ENCODE measurements around the gene UBAC2. TPM values are rescaled to one million over a fixed set of nuclear protein-coding genes. Genes with fewer than 3 reads are reported as not detected.

UBAC2 gene
- polyA plus RNA-seq, 3 donors, result 59.6 to 113 (median 96.7) TPM

DNA sequence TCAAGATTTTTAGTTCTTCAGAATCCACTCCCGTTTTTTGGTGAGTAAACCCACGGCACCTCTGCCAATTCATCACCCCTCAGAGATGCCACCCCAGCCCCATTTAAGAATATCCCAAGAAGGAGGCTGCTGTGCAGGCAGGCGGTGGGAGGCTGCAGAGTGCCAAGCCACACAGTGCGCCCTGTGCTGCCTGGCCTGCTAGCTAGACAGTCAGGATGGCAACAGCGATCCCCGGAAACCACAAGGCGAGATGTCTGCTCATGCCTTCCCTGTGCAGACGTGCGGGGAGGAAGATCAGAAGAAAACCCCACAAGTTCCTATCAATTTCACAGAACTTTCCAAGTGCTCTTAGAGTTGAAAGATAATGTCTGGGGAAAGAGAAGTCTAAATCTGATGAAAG, 171.3 kb downstream of the UBAC2 start:
- H3K4me1 Mint-ChIP-seq, result peaks cover 48% of the 10 kb centered on the region
- intact Hi-C loops (cut with micrococcal nuclease), result loop anchor here (10.0 kb wide), 2 partner anchors 47 to 87 kb away; no protein-coding TSS in a partner anchor
- Histone ChIP-seq H3K79me2 (ENCODE audit: insufficient read depth, low read length) (no peaks in the 10 kb centered on the region), H3K36me3 (replicated peaks in 1 of 2; ENCODE audit: control insufficient read depth in 1 of 2, insufficient read depth in 2 of 2, low read length in 2 of 2) (peaks cover 42 to 63% of the 10 kb centered on the region in 2 donors), H4K20me1 (ENCODE audit: insufficient read depth, low read length) (no peaks in the 10 kb centered on the region), H3K4me1 (ENCODE audit: control insufficient read depth in 1 of 2, insufficient read depth in 2 of 2, low read length in 2 of 2) (peaks cover 21 to 33% of the 10 kb centered on the region in 2 donors), H3K27me3 (ENCODE audit: control insufficient read depth in 2 of 2, insufficient read depth in 2 of 2, low read length in 2 of 2) (no peaks in the 10 kb centered on the region), H3K9me3 (replicated peaks in 1 of 2; ENCODE audit: control insufficient read depth in 1 of 2, insufficient read depth in 1 of 2, low read length in 2 of 2) (no peaks in the 10 kb centered on the region), H3K9ac (ENCODE audit: insufficient read depth, low read length, poor library complexity, severe bottlenecking) (no peak overlapping the region), H3K4me3 (replicated peaks in 1 of 3; ENCODE audit: low read depth in 2 of 3, low read length in 3 of 3) (no peak overlapping the region), H3K4me2 (replicated peaks; ENCODE audit: extremely low read depth, low read length, poor library complexity, severe bottlenecking) (no peak overlapping the region), H3K27ac (ENCODE audit: low read depth in 1 of 2, low read length in 2 of 2) (peak overlapping the region in 1 of 2 donors; percentile 20), H2AFZ (ENCODE audit: insufficient read depth, low read depth, low read length, poor library complexity, severe bottlenecking) (no peak overlapping the region)
- H3K27ac Mint-ChIP-seq, result peak overlapping the region in 5 of 7 donors; percentile 50 to 88 (median 70)
- DNase-seq, result peak in 1 of 3 donors; percentile 32
- no peaks in the 10 kb centered on the region for H3K9me3 Mint-ChIP-seq
- peaks cover 71 to 77% of the 10 kb centered on the region in 2 donors for H3K36me3 Mint-ChIP-seq
- 80% methylated on average over 5 of the region's 9 CpGs for WGBS (ENCODE audit: insufficient coverage)
- H3K4me3 Mint-ChIP-seq, result no peak overlapping the region
- H3K27me3 Mint-ChIP-seq (ENCODE audit: low read depth in 3 of 3), result no peaks in the 10 kb centered on the region
- TF ChIP-seq, protein P1, sequence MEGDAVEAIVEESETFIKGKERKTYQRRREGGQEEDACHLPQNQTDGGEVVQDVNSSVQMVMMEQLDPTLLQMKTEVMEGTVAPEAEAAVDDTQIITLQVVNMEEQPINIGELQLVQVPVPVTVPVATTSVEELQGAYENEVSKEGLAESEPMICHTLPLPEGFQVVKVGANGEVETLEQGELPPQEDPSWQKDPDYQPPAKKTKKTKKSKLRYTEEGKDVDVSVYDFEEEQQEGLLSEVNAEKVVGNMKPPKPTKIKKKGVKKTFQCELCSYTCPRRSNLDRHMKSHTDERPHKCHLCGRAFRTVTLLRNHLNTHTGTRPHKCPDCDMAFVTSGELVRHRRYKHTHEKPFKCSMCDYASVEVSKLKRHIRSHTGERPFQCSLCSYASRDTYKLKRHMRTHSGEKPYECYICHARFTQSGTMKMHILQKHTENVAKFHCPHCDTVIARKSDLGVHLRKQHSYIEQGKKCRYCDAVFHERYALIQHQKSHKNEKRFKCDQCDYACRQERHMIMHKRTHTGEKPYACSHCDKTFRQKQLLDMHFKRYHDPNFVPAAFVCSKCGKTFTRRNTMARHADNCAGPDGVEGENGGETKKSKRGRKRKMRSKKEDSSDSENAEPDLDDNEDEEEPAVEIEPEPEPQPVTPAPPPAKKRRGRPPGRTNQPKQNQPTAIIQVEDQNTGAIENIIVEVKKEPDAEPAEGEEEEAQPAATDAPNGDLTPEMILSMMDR (IDR thresholded peaks at IDR 0.05), result no peak

DNA sequence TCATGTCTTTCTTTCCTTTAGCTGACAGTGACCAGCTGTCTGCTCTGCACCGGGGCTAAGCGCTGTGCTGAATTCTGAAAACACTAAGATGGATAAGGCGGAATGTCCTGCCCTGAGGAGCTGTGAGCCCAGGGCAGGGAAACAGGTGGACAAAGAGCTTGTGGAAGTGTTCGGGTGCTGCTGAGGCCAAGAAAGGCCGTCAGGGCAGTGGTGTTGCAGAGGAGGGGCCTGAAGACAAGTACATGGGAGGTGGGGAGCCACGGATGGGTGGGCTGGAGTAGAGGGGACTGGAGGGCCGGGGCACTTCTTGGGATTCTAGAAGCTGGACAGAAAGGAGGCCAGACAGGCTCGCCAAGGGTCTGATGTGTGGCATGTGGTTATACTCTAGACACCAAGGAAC, 172.8 kb downstream of the UBAC2 start:
- H3K4me2 ChIP-seq (replicated peaks; ENCODE audit: extremely low read depth, low read length, poor library complexity, severe bottlenecking), result no peak overlapping the region
- intact Hi-C loops (cut with micrococcal nuclease), result loop anchor here (10.0 kb wide), 2 partner anchors 49 to 89 kb away; no protein-coding TSS in a partner anchor
- Mint-ChIP-seq H3K27ac (peak overlapping the region in 6 of 7 donors; percentile 7 to 70 (median 63)), H3K4me3 (no peak overlapping the region), H3K27me3 (ENCODE audit: low read depth in 3 of 3) (no peaks in the 10 kb centered on the region), H3K36me3 (peaks cover 68 to 75% of the 10 kb centered on the region in 2 donors), H3K4me1 (peaks cover 51% of the 10 kb centered on the region), H3K9me3 (no peaks in the 10 kb centered on the region)
- H3K4me1 ChIP-seq (ENCODE audit: control insufficient read depth in 1 of 2, insufficient read depth in 2 of 2, low read length in 2 of 2), result peaks cover 26 to 36% of the 10 kb centered on the region in 2 donors
- no peak overlapping the region for H2AFZ ChIP-seq (ENCODE audit: insufficient read depth, low read depth, low read length, poor library complexity, severe bottlenecking)
- no peaks in the 10 kb centered on the region for H4K20me1 ChIP-seq (ENCODE audit: insufficient read depth, low read length)
- no peak for DNase-seq
- no peaks in the 10 kb centered on the region for H3K79me2 ChIP-seq (ENCODE audit: insufficient read depth, low read length)
- peaks cover 33 to 59% of the 10 kb centered on the region in 2 donors for H3K36me3 ChIP-seq (replicated peaks in 1 of 2; ENCODE audit: control insufficient read depth in 1 of 2, insufficient read depth in 2 of 2, low read length in 2 of 2)
- H3K4me3 ChIP-seq (replicated peaks in 1 of 3; ENCODE audit: low read depth in 2 of 3, low read length in 3 of 3), result no peak overlapping the region
- TF ChIP-seq, protein P1 (IDR thresholded peaks at IDR 0.05), result no peak
- 91% methylated on average over 4 of the region's 8 CpGs for whole genome bisulfite sequencing (ENCODE audit: insufficient coverage)
- no peak overlapping the region for H3K9ac ChIP-seq (ENCODE audit: insufficient read depth, low read length, poor library complexity, severe bottlenecking)
- H3K27me3 ChIP-seq (ENCODE audit: control insufficient read depth in 2 of 2, insufficient read depth in 2 of 2, low read length in 2 of 2), result no peaks in the 10 kb centered on the region
- H3K9me3 ChIP-seq (replicated peaks in 1 of 2; ENCODE audit: control insufficient read depth in 1 of 2, insufficient read depth in 1 of 2, low read length in 2 of 2), result no peaks in the 10 kb centered on the region
- no peak overlapping the region for H3K27ac ChIP-seq (ENCODE audit: low read depth in 1 of 2, low read length in 2 of 2)

Data from CD14-positive monocyte (primary cell).